ENCODE results near the gene HCST.
A peak's percentile ranks its signal among the peaks of the same experiment; 100 is the strongest.

Gene HCST

GRCh38 chr19:35901854-35902661, at the start of gene HCST:
HCST (plus strand) TSS chr19:35902529; CDS start chr19:35902594, 65 bp downstream.
- DNase-seq (ENCODE audit: extremely low read depth in 1 of 2, low read depth in 1 of 2), result peak in 1 of 2 donors; percentile 25

GRCh38 chr19:35853038-35853756, 49.1 kb upstream of the HCST start:
- DNase-seq (ENCODE audit: extremely low read depth in 1 of 2, low read depth in 1 of 2), result no peak

- no peak for DNase-seq (ENCODE audit: extremely low read depth in 1 of 2, low read depth in 1 of 2)
Observed at GRCh38 chr19:35856546-35857149, 45.7 kb upstream of the HCST start, which contains the start of gene KIRREL2. KIRREL2 (plus strand) TSS chr19:35856911; CDS start chr19:35857120, 209 bp downstream.

DNA sequence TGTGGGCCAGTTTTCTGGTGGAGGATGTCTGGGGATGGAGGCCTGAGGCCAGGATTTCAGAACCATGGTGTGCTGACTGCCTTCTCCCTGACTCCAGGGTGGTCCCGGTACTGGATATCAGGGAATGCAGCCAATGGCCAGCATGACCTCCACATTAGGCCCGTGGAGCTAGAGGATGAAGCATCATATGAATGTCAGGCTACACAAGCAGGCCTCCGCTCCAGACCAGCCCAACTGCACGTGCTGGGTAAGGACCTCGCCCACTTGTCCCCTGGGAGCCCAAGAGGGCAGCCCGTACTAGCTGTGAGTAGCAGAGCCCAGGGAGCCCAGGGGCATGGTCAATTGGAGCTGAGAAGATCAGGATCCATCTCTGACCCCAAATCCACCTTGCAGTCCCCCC, 44.0 kb upstream of the HCST start:
- DNase-seq (ENCODE audit: extremely low read depth in 1 of 2, low read depth in 1 of 2), result no peak

GRCh38 chr19:35859414-35859813, 42.9 kb upstream of the HCST start:
- DNase-seq (ENCODE audit: extremely low read depth in 1 of 2, low read depth in 1 of 2), result no peak

- DNase-seq (ENCODE audit: extremely low read depth in 1 of 2, low read depth in 1 of 2), result no peak
Observed at GRCh38 chr19:35860436-35860817, 41.9 kb upstream of the HCST start.

- DNase-seq (ENCODE audit: extremely low read depth in 1 of 2, low read depth in 1 of 2), result no peak
Observed at GRCh38 chr19:35860818-35861639, 41.3 kb upstream of the HCST start.

DNA sequence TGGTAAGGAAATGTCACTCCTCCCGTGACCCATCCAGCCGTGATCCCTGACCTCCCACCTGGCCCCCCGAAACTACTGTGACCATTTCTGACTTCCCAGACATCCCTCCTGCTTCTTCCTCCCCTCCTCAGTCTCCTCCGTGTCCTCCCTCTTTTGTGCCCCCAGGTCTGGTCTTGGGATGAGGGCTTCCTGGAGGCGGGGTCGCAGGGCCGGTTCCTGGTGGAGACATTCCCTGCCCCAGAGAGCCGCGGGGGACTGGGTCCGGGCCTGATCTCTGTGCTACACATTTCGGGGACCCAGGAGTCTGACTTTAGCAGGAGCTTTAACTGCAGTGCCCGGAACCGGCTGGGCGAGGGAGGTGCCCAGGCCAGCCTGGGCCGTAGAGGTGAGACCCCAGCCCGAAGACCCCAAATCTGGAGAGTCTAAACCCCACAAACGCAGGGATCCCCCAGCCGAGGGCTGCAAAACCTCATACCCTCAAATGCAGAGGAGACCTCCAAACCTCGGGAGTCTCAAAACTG, 40.6 kb upstream of the HCST start:
- no peak for DNase-seq (ENCODE audit: extremely low read depth in 1 of 2, low read depth in 1 of 2)

- DNase-seq (ENCODE audit: extremely low read depth in 1 of 2, low read depth in 1 of 2), result no peak
Observed at GRCh38 chr19:35862528-35862927, 39.8 kb upstream of the HCST start.

DNA sequence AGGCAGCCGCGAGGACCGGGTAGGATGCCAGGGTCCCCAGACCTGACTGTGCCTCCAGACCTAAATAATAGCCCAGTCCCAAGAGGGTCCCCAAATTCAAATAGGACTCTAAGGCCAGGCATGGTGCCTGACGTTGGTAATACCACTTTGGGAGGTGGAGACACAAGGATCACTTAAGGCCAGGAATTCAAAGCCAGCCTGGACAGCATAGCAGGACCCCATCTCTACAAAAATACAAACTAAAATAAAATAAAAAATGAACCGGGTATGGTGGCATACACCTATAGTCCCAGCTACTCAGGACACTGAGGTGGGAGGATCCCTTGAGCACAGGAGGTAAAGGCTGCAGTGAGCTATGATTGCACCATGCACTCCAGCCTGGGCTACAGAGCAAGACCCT, 39.3 kb upstream of the HCST start:
- no peak for DNase-seq (ENCODE audit: extremely low read depth in 1 of 2, low read depth in 1 of 2)

- peak; percentile 25 to 39 for DNase-seq (ENCODE audit: extremely low read depth in 1 of 2, low read depth in 1 of 2)
Observed at GRCh38 chr19:35868172-35868822, 34.0 kb upstream of the HCST start, which contains the start of gene APLP1. APLP1 (plus strand) TSS chr19:35868574; CDS start chr19:35868637, 63 bp downstream.

- no peak for DNase-seq (ENCODE audit: extremely low read depth in 1 of 2, low read depth in 1 of 2)
Observed at GRCh38 chr19:35868823-35869326, 33.5 kb upstream of the HCST start.

- DNase-seq (ENCODE audit: extremely low read depth in 1 of 2, low read depth in 1 of 2), result peak; percentile 72 to 84
Observed at GRCh38 chr19:35869327-35870123, 32.8 kb upstream of the HCST start.

DNA sequence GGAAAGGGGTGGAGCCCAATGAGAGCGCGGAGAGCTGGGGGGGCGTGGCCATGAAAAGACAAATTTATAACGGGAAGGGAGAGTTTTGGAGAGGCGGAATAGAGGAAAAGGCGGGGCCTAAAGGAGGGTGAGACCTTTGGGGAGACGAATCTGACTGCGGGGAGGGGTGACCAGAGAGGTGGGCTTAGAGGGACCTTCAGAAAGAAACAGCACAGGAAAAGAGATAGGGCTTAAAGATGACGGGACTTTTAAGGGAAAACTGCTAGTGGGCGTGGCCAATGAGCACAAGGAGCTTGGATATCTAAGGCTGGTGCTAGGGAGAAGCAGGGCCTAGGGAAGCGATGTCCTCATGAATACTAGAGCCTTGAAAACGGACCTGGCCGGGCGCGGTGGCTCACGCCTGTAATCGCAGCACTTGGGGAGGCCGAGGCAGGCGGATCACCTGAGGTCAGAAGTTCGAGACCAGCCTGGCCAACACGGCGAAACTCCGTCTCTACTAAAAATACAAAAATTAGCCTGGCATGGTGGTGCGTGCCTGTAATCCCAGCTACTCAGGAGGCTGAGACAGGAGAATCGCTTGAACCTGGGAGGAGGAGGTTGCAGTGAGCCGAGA, 32.1 kb upstream of the HCST start:
- peak in 1 of 2 donors; percentile 61 for DNase-seq (ENCODE audit: extremely low read depth in 1 of 2, low read depth in 1 of 2)

- DNase-seq (ENCODE audit: extremely low read depth in 1 of 2, low read depth in 1 of 2), result no peak
Observed at GRCh38 chr19:35870798-35871197, 31.5 kb upstream of the HCST start.

GRCh38 chr19:35871611-35872010, 30.7 kb upstream of the HCST start:
- no peak for DNase-seq (ENCODE audit: extremely low read depth in 1 of 2, low read depth in 1 of 2)

DNA sequence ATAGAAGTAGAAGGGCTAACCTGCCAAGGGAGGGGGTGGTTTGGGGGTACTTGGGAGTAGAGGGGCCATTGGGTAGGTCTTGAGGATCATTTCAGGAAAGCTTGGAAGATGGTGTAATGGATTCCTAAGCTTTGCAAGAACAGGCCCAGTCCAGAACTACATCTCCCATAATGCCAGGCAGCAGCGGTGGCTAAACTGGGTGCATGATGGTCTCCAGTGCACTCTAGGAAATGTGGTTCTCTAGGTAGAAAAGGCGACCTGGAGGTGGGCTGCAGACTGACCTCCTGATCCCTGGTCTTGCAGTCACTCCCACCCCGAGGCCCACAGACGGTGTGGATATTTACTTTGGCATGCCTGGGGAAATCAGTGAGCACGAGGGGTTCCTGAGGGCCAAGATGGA, 30.1 kb upstream of the HCST start:
- no peak for DNase-seq (ENCODE audit: extremely low read depth in 1 of 2, low read depth in 1 of 2)

- DNase-seq (ENCODE audit: extremely low read depth in 1 of 2, low read depth in 1 of 2), result no peak
Observed at GRCh38 chr19:35874392-35874930, 27.9 kb upstream of the HCST start.
